ENCODE measurements around the gene FTO.

FTO gene

GRCh38 chr16:54015147-54015546, 311.2 kb downstream of the FTO start:
- no peak for DNase-seq (ENCODE audit: low read depth)

DNA sequence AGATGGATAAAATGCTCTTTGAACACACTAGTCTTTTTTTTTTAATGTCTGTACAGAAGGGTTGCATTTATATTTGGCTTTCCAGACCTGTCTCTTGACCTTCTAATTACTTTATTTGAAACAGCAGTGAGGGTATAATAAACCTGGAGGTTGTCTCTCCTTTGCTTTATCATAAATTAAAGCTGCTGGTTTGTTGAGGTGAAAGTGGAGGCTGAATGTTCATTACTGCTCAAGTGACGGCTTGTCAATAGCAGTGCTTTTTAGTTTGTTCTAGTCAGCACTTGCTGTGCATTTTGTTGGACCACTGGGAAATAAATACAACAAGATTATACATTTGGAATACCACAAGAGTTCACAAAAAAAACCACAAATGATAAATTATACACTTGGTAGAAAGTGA, 318.4 kb downstream of the FTO start:
- DNase-seq (ENCODE audit: low read depth) = no peak

DNA sequence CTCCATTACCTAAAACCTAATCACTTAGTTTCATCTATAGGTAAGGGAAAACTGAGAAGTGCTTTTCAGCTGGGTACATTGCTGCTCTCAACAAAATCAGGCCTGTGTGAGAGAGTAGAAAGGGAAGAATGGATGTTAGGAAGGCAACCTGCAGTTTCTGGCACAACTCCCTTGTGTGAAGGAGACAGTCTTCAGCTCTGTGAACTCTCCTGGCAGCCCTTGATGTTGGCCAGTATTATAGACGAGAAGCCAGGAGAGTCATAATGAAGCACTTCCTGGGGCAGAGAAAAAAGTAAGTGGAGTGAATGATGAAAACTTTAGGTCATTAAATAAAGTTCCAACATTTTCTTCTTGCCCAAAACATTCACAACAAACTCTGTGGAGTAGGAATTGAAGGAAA, 322.5 kb downstream of the FTO start:
- no peak for DNase-seq (ENCODE audit: low read depth)

- no peak for DNase-seq (ENCODE audit: low read depth)
These were observed 323.1 kb downstream of the FTO start for GRCh38 chr16:54027062-54027461.

GRCh38 chr16:54027558-54027957, 323.6 kb downstream of the FTO start:
- no peak for DNase-seq (ENCODE audit: low read depth)

GRCh38 chr16:54027995-54028394, 324.0 kb downstream of the FTO start:
- no peak for DNase-seq (ENCODE audit: low read depth)

- no peak for DNase-seq (ENCODE audit: low read depth)
These were observed 326.5 kb downstream of the FTO start for GRCh38 chr16:54030451-54030850.

DNA sequence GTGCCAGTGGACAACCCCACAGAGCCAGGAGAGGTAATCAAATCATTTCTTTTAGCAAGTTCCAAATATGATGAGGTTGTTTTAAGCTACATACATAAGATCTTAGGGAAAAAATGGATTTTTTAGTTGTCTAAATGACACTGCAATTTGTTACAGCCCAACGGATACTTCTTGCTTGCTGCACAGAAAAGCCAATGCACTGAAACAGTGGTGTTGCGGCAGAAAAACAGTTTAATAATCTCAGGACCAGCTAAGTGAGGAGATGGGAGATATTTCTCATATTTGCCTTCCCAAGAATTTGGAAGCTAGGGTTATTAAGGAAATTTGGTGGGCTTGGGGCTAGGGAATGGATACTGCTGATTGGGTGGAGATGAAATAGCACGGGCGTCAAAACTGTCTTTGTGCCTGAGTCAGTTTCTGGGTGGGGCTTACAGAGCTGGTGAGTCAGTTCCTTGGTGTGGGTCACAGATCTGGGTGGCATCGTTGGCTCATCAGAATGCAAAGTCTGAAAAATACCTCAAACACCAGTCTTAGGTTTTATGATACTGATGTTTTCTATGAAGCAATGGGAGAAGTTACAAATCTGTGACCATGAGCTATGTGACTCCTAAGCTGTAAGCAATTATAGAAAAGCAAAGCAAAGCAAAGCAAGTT, 327.3 kb downstream of the FTO start:
- DNase-seq (ENCODE audit: low read depth) = no peak

GRCh38 chr16:54033747-54034146, 329.8 kb downstream of the FTO start:
- DNase-seq (ENCODE audit: low read depth) = no peak

- DNase-seq (ENCODE audit: low read depth) = no peak
These were observed 330.7 kb downstream of the FTO start for GRCh38 chr16:54034684-54035083.

DNA sequence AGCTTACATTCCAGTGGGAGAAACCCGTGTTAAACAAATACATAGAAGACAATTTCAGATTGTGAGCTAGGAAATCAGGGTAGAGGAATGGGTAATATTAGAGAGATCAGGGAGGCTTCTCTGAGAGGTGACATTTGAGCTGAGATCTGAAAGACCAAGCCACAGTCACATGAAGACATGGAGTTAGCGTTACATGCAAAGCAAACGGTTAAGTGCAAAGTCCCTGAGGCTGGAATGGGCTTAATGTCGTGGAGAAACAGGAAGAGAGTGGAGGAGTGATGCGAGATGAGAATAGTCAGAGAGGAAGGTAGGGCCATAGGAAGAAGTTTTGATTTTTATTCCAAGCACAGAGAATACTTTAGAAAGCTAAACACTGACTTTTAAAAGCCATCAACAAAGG, 336.5 kb downstream of the FTO start:
- no peak for DNase-seq (ENCODE audit: low read depth)

- DNase-seq (ENCODE audit: low read depth) = no peak
These were observed 337.0 kb downstream of the FTO start for GRCh38 chr16:54040975-54041374.

DNA sequence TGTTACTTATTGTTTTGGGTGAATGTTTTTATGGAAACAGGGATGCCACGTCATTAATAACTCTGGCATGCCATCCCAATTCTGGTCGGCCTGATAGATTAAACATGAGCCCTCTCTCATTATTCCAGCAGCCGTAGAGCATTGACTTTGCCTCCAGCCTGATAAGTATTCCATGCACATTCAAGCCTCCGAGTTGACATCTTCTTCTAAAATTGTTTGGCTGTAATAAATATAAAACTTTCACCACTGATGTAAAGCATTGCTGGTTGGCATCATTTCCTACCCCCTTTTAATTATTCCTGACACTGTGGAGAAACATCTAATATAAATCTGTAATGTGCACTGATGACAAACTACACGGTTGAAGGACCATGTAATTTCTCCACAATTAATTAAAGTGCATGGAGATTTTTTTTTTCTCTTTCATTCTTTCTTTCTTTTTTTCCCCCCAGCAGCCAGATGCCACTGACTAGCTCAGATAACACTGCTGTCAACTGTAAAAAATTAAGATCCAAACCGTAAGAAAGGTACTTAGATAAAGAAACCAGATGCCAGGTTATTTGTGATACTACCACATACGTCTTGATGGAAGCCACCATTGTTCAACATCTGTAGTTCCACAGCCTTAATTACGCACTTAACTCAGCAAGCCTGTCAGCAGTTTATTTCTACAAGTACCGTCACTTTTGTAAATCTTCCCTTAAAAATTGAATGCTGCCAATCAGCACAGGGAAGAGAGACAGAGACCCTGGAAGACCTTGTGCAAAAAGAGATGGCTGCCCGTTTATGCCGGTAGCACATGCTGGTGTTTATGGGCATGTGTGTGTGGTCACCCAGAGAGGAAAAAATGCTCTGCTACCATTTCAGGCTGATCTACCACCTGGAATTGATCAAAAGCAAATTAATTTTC, 344.9 kb downstream of the FTO start:
- DNase-seq (ENCODE audit: low read depth) = no peak

DNA sequence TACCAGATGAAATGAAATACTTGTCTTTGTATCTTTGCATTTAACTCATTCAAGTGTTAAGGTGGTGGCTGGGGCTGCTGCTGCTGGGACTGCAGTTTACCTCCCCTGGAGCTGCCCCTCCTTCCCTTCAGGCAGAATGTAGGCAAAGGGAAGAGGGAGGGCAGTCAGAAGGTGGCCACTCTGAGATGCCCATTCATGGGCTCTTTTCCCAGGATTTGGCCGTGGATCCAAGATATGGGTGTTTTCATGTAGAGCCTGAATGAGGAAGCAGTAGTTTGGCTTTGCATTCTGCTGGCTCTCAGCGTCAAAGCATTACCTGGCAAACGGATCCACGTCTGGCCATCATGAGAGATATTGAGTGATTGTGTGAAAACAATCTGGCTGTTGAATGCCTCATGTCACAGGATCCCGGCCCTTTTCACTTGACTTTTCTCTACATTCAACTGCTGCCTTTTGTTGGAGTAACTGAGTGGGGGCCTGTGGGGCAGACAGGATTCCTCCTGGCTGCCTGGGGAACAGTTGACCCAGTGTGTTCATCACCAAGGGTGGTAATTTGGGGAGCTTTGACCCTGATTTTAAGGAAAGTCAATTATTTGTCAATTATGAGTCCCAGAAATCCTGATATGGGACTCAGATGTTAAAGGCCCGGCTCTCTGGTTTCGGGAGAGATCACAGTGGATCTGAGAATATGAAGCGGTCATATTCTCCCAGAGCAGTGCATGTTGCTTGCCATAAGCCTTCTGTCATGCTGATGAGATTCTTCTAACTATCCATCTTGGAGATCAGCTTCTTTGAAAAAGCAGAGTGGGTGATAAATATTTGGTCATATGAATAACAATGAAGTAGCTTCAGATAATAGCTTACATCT, 345.9 kb downstream of the FTO start:
- no peak for DNase-seq (ENCODE audit: low read depth)

GRCh38 chr16:54050459-54051210, 346.7 kb downstream of the FTO start:
- no peak for DNase-seq (ENCODE audit: low read depth)

GRCh38 chr16:54051821-54052220, 347.9 kb downstream of the FTO start:
- no peak for DNase-seq (ENCODE audit: low read depth)

GRCh38 chr16:54052271-54052670, 348.3 kb downstream of the FTO start:
- no peak for DNase-seq (ENCODE audit: low read depth)

DNA sequence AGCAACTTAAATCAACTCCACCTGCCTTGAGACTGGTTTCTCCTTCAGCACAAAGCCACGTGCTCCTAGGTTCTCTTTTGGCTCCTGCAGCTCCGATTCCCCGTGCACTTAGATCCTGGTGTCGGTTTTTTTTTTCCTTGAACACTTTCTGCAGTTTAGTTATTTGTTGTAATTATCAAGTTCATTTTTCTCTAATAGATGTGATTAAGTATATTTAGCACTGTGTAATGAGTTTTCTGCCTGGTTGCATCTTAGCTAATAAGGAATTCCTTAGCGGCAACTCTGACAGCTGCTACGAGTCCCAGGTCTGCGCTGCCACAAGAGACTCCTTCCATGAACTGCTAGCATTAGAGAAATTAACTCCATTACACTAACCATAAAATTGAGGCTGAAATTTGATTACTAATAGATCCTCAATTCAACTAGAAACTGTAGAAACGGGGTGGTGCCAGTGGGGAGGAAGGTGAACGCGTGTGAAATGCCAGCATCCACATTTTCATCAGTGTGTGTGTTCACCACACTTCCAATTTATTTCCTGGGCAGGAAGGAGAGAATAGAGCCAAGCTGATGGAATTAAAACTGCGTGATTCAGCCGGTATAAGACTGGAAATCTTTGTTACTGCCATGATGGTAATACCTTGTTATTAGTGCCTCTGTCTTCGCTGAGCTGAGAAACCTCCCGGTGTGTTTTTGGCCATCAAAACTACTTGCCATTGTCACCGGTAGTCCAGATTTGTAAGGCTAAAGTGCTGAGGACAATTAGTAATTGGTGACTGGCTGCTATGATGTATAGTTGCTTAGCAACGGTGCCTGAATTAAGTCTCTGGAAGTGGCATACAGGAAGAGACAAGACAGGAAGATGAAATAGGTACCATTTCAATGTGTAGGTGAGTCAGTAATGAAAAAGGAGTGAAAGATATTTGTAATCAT, 350.2 kb downstream of the FTO start:
- DNase-seq (ENCODE audit: low read depth) = no peak

GRCh38 chr16:54055191-54055590, 351.2 kb downstream of the FTO start:
- DNase-seq (ENCODE audit: low read depth) = no peak

DNA sequence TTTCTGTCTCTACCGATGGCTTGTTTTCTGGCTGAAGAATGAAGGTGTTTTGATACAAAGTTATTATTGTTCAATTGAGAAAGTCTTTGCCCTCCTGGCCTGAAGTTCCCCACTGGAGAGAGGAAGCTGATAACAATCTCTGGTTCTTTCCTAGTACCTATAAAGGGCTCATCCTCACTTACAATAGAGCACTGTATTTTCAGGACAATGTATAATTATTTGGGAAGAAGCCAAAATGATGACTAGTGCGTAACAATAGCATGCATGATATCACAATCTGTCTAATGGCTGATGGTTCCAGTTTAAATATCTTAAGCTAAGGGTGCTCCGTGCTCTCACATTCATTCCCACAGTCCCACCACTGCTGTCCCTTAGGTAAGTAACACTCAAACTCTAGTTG, 351.9 kb downstream of the FTO start:
- DNase-seq (ENCODE audit: low read depth) = no peak

- DNase-seq (ENCODE audit: low read depth) = no peak
These were observed 353.0 kb downstream of the FTO start for GRCh38 chr16:54056921-54057320.
